ENCODE data around the gene LEPR.
"Not testable (repeated sequence)": the region's sequence is repeated elsewhere in the genome, so short reads cannot be mapped to it uniquely, and the experiment has no call there.

Gene LEPR

GRCh38 chr1:65437616-65438015, 17.1 kb downstream of the LEPR start:
- DNase-seq (ENCODE audit: low read depth in 1 of 2, low spot score in 1 of 2): no peak

- DNase-seq (ENCODE audit: low read depth in 1 of 2, low spot score in 1 of 2): no peak
Measured at GRCh38 chr1:65440322-65440900, 19.9 kb downstream of the LEPR start.

GRCh38 chr1:65440915-65441314, 20.4 kb downstream of the LEPR start:
- DNase-seq (ENCODE audit: low read depth in 1 of 2, low spot score in 1 of 2): no peak

GRCh38 chr1:65441464-65441863, 21.0 kb downstream of the LEPR start:
- DNase-seq (ENCODE audit: low read depth in 1 of 2, low spot score in 1 of 2): no peak

- no peak for DNase-seq (ENCODE audit: low read depth in 1 of 2, low spot score in 1 of 2)
Measured at GRCh38 chr1:65442442-65442841, 22.0 kb downstream of the LEPR start.

GRCh38 chr1:65443647-65444046, 23.2 kb downstream of the LEPR start:
- no peak for DNase-seq (ENCODE audit: low read depth in 1 of 2, low spot score in 1 of 2)

- DNase-seq (ENCODE audit: low read depth in 1 of 2, low spot score in 1 of 2): no peak
Measured at GRCh38 chr1:65444128-65444640, 23.7 kb downstream of the LEPR start.

GRCh38 chr1:65445837-65446236, 25.4 kb downstream of the LEPR start:
- no peak for DNase-seq (ENCODE audit: low read depth in 1 of 2, low spot score in 1 of 2)

- no peak for DNase-seq (ENCODE audit: low read depth in 1 of 2, low spot score in 1 of 2)
Measured at GRCh38 chr1:65449214-65449823, 28.9 kb downstream of the LEPR start.

- DNase-seq (ENCODE audit: low read depth in 1 of 2, low spot score in 1 of 2): not testable (repeated sequence)
Measured at GRCh38 chr1:65455678-65456077, 35.2 kb downstream of the LEPR start.

GRCh38 chr1:65456481-65456880, 36.0 kb downstream of the LEPR start:
- no peak for DNase-seq (ENCODE audit: low read depth in 1 of 2, low spot score in 1 of 2)

- DNase-seq (ENCODE audit: low read depth in 1 of 2, low spot score in 1 of 2): no peak
Measured at GRCh38 chr1:65457868-65458267, 37.4 kb downstream of the LEPR start.

GRCh38 chr1:65458730-65459396, 38.4 kb downstream of the LEPR start:
- DNase-seq (ENCODE audit: low read depth in 1 of 2, low spot score in 1 of 2): no peak

GRCh38 chr1:65459397-65459768, 38.9 kb downstream of the LEPR start:
- DNase-seq (ENCODE audit: low read depth in 1 of 2, low spot score in 1 of 2): no peak

- DNase-seq (ENCODE audit: low read depth in 1 of 2, low spot score in 1 of 2): not testable (repeated sequence)
Measured at GRCh38 chr1:65465837-65466236, 45.4 kb downstream of the LEPR start.

- no peak for DNase-seq (ENCODE audit: low read depth in 1 of 2, low spot score in 1 of 2)
Measured at GRCh38 chr1:65467536-65467935, 47.1 kb downstream of the LEPR start.

GRCh38 chr1:65469126-65469888, 48.8 kb downstream of the LEPR start:
- DNase-seq (ENCODE audit: low read depth in 1 of 2, low spot score in 1 of 2): no peak

- DNase-seq (ENCODE audit: low read depth in 1 of 2, low spot score in 1 of 2): no peak
Measured at GRCh38 chr1:65469889-65470340, 49.4 kb downstream of the LEPR start.
